IPS DF 4.7 (cell line): ENCODE results near the gene CCSER2.
"Not testable (repeated sequence)": the region's sequence is repeated elsewhere in the genome, so short reads cannot be mapped to it uniquely, and the experiment has no call there.

Experiments used
- DNase-seq: peaks from one replicate; pipeline ENCODE4 v3.0.0-alpha.2; 2013; ENCODE audit warnings: low spot score; ENCODE audit errors: extremely low read depth

CCSER2 gene

DNA sequence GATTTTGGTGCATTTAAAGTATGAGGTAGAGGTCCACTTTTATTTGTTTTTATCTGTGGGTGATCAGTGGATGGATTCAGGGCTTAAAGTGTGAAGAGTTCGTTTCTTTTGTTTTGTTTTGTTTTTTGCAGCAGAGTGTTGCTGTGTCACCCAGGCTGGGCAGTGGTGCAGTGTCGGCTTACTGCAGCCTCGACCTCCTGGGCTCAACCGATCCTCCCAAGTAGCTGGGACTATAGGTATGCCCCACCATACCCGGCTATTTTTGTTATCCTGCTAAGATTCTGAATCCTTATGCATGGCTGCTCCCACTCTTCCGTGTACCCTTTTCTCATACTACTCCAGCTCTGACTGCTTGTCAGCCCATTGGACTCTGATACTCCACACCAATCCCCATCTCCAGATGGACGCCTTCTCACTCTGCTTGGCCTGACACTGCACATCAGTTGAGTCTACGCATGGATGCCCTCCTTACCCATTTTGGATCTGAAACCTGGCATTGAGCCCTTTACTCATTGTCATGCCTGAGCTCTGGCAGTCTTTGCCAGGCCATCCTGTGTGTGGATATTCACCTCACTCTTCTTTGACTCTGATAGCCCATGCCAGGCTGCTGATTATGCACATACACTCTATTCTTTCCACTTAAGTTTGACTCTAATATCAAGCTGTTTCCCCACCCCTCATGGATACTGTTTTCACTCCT, 119.5 kb downstream of the CCSER2 start:
- no peak for DNase-seq

DNA sequence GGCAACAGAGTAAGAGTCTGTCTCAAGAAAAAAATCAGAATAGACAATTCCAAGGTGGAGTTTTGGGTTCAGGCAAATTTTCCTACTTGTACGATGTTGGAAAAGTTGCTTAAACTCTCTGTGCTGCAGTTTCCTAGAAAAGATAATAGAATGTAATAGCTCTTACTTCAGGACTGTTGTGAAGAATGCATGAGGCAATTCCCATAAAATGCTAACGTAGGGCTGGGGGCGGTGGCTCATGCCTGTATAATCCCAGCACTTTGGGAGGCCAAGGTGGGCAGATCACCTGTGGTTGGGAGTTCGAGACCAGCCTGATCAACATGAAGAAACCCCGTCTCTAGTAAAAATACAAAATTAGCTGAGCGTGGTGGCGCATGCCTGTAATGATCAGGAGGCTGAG, 121.0 kb downstream of the CCSER2 start:
- DNase-seq, result not testable (repeated sequence)

DNA sequence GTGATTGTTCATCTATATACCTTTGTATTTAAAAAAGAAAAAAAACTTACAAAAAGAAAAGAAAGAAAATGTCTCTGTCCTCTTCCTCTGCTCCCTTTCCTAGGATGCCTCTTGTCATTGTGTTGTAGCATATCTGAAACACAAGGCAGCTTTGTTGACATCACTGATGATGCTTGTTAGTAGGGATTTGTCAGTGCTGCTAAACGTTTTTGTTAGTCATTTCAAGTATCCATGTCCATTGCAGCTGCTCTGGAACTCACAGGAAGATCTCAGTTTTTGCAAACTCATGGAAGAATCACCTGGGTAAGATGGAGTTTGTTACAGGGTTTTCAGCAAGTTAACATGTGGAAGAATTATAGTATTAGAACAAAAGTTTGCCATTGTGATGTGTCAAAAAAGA, 123.6 kb downstream of the CCSER2 start:
- no peak for DNase-seq

DNA sequence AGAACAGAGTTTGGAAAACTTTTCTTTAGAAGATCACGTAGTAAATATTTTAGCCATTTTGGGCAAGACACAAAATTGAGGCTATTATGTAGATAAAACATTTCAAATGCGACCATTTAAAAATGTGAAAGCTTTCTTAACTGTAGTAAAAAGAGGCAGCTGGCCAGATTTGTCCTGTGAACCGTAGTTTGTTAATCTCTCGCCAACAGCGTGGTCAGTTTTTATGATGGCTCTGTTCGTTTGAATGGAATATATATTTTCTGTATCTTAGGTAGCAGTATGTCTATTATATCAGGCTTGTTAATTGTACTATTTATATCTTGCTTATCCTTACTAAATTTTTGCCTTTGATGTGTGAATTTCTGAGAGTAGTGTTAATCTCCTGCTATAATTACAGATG, 124.9 kb downstream of the CCSER2 start:
- no peak for DNase-seq

DNA sequence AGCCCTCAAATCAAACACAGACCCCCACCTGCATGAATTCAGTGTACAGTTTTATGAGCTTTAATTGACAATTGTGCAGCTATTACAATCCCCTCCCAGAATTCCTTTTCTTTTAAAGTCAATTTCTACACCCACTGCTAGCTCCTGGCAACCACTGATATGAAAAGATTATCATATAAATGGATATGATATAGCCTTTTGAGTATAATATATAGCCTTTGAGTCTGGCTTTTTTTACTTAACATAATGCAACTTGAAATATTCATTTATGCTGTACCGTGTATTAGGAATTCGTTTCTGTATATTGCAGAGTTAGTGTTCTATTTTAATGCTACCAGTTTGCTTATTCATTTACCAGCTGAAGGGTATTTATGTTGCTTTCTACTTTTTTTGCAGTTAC, 127.7 kb downstream of the CCSER2 start:
- no peak for DNase-seq

DNA sequence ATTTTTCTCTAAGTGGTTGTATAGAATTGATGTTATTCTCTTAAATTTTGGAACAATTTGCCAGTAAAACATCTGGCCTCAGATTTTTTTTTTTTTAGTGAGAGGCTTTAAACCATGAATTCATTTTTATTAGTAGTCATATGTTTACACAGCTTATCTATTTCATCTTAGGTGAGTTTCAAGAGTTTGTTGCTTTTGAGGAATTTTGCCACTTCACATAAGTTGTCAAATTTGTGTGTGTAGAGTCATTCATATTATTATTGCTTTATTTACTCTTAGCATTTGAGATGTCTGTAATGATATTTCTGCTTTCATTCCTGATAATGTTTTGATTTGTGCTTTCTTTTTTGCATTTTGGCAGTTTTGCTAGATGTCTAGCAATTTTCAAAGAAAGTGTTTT, 132.1 kb downstream of the CCSER2 start:
- DNase-seq, result no peak

DNA sequence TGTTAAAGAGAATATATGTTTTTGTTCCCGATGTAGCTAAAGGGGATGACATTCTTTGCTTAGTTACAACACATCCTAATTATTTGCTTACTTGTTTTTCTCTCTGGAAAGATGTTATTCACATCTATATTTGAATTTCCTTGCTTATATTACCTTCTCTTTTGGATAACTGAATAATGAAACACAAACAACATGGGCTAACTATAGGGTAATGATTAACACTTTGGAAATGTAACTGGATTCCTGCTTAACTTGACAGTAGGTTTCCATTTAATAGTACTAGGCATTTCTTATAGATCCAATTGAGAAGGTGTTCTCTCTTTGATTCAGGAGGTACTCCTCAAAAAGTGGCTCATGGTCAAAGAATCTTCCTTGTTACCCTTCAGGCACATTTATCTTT, 141.1 kb downstream of the CCSER2 start:
- DNase-seq, result no peak

DNA sequence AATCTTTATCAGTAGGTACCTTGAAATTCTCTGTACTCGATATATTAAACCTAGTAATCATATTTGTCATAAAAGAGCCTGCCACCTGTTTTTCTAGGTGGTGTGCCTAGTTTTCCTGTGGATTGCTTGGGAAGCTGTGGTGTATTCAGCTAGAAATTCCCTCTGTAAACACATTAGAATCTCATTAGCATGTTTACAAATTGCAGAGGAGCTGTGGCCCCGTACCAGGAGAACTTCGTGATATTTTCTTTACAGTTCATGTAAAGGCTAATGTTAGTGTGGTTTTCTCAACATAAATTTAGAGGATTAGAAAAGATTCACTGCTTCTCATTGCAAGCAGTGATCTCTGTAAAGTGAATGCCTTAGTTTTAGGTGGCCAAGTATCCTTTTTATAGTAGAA, 144.7 kb downstream of the CCSER2 start:
- no peak for DNase-seq

DNA sequence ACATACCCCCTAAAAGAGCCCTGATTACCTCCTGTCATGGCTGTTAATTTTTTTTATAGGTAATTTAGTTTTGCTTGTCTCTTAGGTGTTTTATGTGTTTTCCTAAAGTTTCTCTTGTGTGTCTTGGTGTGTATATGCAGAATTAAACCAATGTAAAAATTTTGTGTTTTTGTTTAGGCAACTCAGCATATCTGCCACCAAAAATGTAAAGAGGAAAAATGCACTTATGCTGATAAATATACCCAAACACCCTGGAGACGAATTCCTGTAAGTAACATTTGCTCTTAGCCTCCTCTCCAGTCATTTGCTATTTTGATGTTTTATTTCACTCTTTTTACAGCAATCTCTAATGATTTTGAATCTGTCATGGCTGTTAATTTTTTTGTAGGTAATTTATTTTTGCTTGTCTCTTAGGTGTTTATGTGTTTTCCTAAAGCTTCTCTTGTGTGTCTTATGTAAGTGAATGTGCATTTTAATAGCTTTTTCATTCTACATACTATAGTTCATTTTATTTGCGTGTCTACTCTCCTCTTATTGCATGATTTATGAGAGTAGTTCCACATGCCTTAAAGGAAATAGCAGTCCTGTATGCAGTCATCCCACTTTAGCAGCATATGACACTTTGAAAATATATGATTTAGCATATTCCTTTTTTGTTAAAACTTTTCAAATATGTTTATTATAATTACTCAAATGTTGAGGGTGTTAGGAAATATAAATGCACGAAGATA, 149.2 kb downstream of the CCSER2 start:
- no peak for DNase-seq

DNA sequence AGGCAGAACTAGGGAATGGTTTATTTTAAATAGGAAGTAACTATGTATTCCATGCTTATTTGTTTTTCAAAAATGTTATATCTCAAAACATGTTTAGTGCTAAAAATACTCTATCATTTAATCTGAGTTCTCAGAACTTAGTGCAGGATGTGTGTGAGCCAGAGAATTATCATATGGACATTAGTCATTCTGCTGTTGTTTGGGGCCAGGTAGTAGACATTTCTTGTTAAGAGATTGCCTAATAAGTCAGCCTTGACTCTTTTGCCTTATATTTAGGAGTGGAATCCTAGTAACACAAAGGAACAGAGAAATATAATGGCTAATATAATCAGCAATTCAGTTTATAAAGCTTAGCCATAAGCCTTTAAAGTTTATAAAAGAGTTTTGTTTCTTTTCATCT, 149.8 kb downstream of the CCSER2 start:
- DNase-seq, result no peak

DNA sequence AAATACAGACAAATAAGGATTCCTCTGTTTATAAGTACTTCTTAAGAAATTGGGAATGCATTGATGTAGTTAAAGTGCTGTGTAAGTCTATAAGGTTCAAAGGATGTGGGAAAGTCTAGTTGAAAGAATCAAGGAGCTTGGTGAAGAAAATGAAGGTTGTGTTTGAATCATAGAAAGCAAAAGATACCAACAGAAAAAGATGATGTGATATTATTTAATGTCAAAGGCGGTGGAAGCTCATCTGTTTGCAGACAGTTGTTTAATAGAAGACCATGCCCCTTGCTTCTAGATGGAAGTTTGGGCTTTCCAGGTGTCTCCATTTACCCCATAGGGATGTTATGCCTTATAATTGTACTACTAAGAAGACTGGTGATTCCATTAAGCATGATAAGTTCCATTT, 150.3 kb downstream of the CCSER2 start:
- DNase-seq, result no peak

DNA sequence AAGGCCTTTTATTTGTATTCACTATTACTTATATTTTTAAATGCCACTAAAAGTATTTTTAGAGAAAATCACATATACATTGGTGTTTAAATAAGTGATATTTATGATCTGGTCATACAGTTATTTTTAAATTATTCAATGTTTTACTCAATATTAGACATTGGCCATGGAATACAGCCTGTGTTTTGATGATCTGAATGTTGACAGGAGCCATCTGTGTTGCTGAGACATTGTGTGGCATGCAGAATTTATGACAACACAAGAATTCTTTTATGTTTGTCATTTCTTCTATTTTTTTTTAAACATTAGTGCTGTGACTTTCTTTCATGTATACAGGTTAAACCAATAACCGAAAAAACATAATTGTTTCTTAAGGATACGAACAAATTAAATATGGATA, 156.2 kb downstream of the CCSER2 start:
- DNase-seq, result no peak

DNA sequence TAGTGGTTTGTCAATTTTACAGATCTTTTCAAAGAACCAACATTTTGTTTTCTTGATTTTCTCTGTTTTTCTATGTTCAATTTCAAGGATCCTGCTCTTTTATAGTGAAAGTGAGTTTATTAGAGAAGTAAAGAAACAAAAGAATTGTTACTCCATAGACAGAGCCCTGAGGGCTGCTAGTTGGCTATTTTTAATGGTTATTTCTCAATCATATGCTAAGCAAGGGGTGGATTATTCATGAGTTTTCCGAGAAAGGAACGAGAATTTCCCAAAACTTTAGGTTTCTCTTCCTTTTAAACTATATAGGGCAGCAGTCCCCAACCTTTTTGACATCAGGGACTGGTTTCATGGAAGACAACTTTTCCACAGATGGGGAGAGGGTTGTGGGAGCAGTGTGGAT, 165.0 kb downstream of the CCSER2 start:
- DNase-seq, result no peak

DNA sequence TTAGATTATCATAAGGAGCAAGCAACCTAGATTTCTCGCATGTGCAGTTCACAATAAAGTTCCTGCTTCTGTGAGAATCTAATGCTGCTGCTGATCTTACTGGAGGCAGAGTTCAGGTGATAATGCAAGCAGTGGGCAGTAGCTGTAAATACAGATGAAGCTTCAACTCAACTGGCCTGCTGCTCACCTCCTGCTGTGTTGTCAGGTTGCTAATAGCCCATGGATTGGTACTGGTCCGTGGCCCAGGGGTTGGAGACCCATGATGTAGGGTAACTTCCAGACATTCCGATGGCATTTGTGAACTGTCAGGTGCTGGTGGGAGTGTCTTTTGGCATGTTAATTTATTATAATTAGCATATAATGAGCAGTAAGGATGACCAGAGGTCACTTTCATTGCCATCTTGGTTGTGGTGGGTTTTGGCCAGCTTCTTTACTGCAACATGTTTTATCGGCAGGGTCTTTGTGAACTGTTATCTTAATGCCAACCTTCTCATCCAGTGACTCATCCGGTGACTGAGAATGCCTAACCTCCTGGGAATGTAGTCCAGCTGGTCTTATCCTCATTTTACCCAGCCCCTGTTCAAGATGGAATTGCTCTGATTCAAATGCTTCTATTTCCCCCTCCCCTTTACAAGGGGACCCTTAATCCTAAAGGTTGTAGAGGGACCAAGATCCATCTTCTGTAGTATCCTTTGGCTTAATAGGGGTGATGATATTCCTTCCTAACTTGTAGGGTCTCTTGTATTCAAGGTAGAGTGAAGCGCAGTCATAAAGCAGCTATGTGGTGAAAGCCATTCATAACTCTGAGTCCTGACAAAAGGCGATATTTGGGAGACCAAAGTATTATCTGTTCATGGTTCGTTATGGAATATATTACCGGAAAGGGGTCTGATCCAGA, 165.8 kb downstream of the CCSER2 start:
- DNase-seq, result no peak

DNA sequence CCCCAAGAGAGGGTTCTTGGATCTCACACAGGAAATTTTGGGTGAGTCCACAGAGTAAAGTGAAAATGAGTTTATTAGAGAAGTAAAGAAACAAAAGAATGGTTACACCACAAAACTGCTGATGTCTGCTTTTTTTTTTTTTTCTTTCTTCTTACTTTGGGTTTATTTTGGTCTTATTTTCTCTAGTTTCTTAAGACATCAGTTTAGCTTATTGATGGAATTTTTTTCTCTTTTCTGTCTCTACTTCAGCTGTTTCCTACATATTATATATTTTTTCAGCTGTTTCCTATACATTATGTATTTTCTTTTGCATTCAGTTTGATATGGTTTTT, 166.4 kb downstream of the CCSER2 start:
- no peak for DNase-seq

DNA sequence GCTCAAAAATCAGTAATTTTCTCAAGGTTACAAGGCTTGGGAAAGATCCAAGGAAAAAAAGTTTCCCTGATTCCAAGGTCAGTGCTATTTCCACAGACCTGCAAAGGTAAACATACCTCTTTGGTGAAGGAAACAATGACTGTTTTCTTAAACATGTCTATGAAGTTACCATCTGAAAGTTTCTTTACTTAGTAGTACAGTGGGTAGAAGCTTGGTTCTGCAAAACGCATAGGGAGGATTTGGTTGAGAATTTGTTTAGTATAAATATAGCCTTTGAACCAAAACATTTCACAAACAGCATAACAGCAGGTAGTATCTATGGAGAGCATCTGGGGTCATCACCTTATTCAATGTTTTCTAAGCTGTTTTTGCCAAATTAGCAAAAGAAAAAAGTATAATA, 169.6 kb downstream of the CCSER2 start:
- DNase-seq, result no peak

DNA sequence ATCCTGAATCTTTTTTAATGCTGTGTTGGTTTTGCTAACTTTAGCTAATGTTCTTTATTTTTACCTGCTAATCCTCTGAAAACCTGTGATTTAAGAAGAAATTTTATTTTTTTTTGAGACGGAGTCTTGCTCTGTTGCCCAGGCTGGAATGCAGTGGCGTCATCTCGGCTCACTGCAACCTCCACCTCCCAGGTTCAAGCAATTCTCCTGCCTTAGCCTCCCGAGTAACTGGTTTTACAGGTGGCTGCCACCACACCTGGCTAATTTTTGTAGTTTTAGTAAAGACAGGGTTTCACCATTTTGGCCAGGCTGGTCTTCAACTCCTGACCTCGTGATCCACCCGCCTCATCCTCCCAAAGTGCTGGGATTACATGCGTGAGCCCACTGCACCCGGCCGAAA, 170.7 kb downstream of the CCSER2 start:
- DNase-seq, result not testable (repeated sequence)

DNA sequence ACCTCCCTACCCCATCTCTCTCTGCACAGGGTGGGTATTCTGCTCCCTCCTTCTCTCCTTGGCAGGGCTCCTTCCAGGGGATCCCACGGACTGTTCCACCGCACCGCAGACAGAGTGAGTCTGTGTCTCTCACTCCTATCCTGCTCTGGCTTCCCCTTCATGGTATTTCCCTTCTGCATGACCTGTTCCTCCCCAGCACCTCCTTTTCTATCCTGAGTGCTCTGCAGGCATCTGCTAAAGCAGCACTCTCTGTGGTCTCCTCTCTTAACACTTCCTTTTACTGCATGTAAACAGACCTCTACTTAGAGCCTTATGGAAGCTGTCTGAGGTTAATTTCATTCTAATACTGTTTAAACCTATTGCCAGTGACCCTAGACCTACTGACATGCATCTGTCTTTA, 171.5 kb downstream of the CCSER2 start:
- DNase-seq, result no peak

DNA sequence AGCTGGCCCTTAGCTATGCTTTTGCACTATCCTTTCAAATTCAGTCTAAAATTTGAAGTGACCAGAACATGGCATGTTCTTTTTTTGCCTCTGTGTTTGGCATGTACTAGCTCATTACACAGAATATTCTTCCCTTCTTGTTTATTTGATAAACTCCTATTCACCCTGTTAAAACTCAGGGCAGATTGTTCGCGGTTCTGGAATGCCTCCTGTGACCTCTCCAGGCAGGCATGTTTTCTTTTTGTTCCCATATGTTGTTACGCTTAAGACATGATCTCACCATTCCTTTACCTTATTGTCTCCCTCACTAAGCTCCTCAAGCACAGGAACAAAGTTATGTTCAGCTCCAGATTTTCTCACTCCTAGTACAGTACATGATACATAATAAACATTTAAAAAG, 181.7 kb downstream of the CCSER2 start:
- no peak for DNase-seq

DNA sequence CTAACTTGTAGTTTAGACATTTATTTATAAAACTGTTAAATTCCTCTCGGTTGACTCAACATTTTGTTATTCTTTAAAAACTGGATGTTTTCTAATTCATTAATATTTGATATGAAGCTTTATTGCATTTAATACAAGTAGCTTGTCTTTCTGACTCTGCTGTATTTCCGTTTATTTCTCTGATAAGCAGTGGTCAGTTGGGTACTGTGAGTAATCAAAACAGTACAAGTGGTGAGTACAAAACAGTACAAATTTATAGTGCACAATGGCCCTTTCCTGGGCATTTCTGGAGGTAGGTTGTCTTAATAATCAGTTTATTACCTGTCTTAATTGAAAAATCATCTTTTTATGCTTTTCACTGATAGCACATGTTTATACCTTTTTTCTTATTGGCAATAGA, 182.7 kb downstream of the CCSER2 start:
- no peak for DNase-seq

DNA sequence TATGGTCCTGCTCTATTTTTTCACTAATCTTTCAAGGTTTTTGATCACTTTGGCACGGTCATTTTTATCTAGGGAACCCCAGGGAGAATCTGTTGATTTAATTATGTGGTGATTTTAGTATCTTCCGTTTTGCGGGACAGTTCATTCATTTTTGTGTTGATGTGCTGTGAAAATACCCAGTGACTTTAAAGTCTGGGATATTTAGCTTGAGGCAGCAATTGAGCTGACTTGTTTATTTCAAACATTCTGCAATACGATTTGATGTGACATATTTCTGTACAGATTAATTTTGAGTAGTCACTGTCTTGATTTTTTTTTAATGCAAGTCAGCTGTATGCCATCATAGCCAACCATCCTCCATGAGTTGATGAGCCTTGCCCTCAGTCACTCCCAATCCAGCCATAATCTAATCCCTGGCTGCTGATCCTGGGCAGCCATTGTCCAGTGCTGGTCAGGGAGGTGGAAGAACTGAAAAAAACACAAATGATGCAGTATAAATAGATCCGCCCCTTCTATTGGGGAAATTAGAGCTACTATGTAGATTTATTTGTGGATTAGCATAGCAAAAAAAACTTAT, 183.4 kb downstream of the CCSER2 start:
- DNase-seq, result no peak

DNA sequence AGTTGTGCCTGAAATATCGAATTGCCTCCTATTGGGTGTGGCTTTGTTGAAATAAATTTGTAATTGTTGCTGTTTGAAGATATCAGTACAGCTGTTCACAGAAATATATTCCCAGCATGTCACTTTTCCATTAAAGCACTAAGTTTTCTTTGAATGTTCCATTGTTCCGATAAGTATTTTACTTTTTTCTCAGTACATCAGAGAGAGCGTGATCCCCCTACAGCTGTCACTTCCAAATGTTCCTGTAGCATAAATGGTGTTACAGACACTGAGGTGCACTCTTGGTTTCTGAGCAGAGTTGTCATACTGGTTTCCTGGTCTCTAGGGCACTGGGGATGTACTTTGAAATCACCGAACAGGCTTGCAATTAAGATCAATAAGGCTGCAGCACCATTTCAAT, 189.2 kb downstream of the CCSER2 start:
- DNase-seq, result no peak
